ENCODE measurements around the gene PNMA5. TPM values are rescaled to one million over a fixed set of nuclear protein-coding genes. Genes with fewer than 3 reads are reported as not detected.
"Not testable (repeated sequence)": the region's sequence is repeated elsewhere in the genome, so short reads cannot be mapped to it uniquely, and the experiment has no call there.

Gene PNMA5
- total RNA-seq, 2 donors from 2014 or later: not detected

- Histone ChIP-seq H3K9me3 (no peaks in the 10 kb centered on the region), H3K27me3 (no peaks in the 10 kb centered on the region), H3K36me3 (no peaks in the 10 kb centered on the region), H3K4me3 (no peak overlapping the region), H3K4me1 (no peaks in the 10 kb centered on the region), H3K27ac (no peak overlapping the region), H3K9ac (ENCODE audit: low read depth in 2 of 2, low read length in 2 of 2) (no peak overlapping the region)
- intact Hi-C loops (cut with DNase I): no loop called here
- no peak for DNase-seq
- no peak for TF ChIP-seq CTCF (IDR thresholded peaks at IDR 0.05)
Measured at GRCh38 chrX:152991123-152991522, 2.8 kb downstream of the PNMA5 start.

GRCh38 chrX:152989292-152989658 is 4.6 kb downstream of the PNMA5 start:
- no peak for DNase-seq
- intact Hi-C loops (cut with DNase I): no loop called here
- Histone ChIP-seq H3K27ac (no peak overlapping the region), H3K9me3 (no peaks in the 10 kb centered on the region), H3K4me1 (no peaks in the 10 kb centered on the region), H3K9ac (ENCODE audit: low read depth in 2 of 2, low read length in 2 of 2) (no peak overlapping the region), H3K4me3 (no peak overlapping the region), H3K36me3 (no peaks in the 10 kb centered on the region), H3K27me3 (no peaks in the 10 kb centered on the region)
- TF ChIP-seq CTCF (IDR thresholded peaks at IDR 0.05): no peak

GRCh38 chrX:152988536-152989291 is 5.2 kb downstream of the PNMA5 start:
- no peak overlapping the region for H3K27ac ChIP-seq

GRCh38 chrX:152987801-152988200 is 6.1 kb downstream of the PNMA5 start:
- Histone ChIP-seq H3K9ac (ENCODE audit: low read depth in 2 of 2, low read length in 2 of 2) (no peak overlapping the region), H3K9me3 (no peaks in the 10 kb centered on the region), H3K36me3 (no peaks in the 10 kb centered on the region), H3K27me3 (no peaks in the 10 kb centered on the region), H3K4me1 (no peaks in the 10 kb centered on the region), H3K4me3 (no peak overlapping the region), H3K27ac (no peak overlapping the region)
- DNase-seq: no peak
- no peak for TF ChIP-seq CTCF (IDR thresholded peaks at IDR 0.05)
- intact Hi-C loops (cut with DNase I): no loop called here

More at GRCh38 chrX:152988536-152989291, 5.2 kb downstream of the PNMA5 start:
- no peaks in the 10 kb centered on the region for H3K36me3 ChIP-seq
- intact Hi-C loops (cut with DNase I): no loop called here
- H3K27me3 ChIP-seq: no peaks in the 10 kb centered on the region
- H3K9ac ChIP-seq (ENCODE audit: low read depth in 2 of 2, low read length in 2 of 2): no peak overlapping the region
- TF ChIP-seq CTCF (IDR thresholded peaks at IDR 0.05): no peak
- no peaks in the 10 kb centered on the region for H3K4me1 ChIP-seq
- H3K9me3 ChIP-seq: no peaks in the 10 kb centered on the region
- no peak overlapping the region for H3K4me3 ChIP-seq
- no peak for DNase-seq

- H3K9me3 ChIP-seq; H3K4me3 ChIP-seq; H3K9ac ChIP-seq (ENCODE audit: low read depth in 2 of 2, low read length in 2 of 2); intact Hi-C loops (cut with DNase I); DNase-seq; H3K27me3 ChIP-seq; H3K36me3 ChIP-seq; H3K4me1 ChIP-seq; H3K27ac ChIP-seq: not testable (repeated sequence)
Measured at GRCh38 chrX:152987156-152987555, 6.8 kb downstream of the PNMA5 start.

GRCh38 chrX:152985383-152985782 is 8.5 kb downstream of the PNMA5 start:
- intact Hi-C loops (cut with DNase I); H3K36me3 ChIP-seq; H3K27ac ChIP-seq; DNase-seq; H3K4me1 ChIP-seq; H3K9ac ChIP-seq (ENCODE audit: low read depth in 2 of 2, low read length in 2 of 2); H3K9me3 ChIP-seq; H3K4me3 ChIP-seq; H3K27me3 ChIP-seq: not testable (repeated sequence)

Data from colonic mucosa (tissue), 4 donors.